ENCODE results near the gene ACP5.

GRCh38 chr19:11549386-11549953 is 28.0 kb downstream of the ACP5 start:
- TF ChIP-seq, protein P1, sequence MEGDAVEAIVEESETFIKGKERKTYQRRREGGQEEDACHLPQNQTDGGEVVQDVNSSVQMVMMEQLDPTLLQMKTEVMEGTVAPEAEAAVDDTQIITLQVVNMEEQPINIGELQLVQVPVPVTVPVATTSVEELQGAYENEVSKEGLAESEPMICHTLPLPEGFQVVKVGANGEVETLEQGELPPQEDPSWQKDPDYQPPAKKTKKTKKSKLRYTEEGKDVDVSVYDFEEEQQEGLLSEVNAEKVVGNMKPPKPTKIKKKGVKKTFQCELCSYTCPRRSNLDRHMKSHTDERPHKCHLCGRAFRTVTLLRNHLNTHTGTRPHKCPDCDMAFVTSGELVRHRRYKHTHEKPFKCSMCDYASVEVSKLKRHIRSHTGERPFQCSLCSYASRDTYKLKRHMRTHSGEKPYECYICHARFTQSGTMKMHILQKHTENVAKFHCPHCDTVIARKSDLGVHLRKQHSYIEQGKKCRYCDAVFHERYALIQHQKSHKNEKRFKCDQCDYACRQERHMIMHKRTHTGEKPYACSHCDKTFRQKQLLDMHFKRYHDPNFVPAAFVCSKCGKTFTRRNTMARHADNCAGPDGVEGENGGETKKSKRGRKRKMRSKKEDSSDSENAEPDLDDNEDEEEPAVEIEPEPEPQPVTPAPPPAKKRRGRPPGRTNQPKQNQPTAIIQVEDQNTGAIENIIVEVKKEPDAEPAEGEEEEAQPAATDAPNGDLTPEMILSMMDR (optimal IDR thresholded peaks at IDR 0.05 in 1 of 3, IDR thresholded peaks at IDR 0.05 in 1 of 3, conservative IDR thresholded peaks at IDR 0.05 in 1 of 3; ENCODE audit: extremely low read depth in 1 of 3, insufficient read depth in 2 of 3, low read length in 3 of 3), result no peak
- no peak for TF ChIP-seq EZH2 (IDR thresholded peaks at IDR 0.05; ENCODE audit: low read length)

Data from keratinocyte (primary cell).